Activated T-cell treated with anti-CD3 and anti-CD28 coated beads for 1 hour (primary cell): ENCODE data around the gene CADPS2.

Source experiments
- DNase-seq: peaks from one replicate; pipeline ENCODE4 v3.0.0-alpha.2; 2020; ENCODE audit warnings: low read depth

Gene CADPS2

DNA sequence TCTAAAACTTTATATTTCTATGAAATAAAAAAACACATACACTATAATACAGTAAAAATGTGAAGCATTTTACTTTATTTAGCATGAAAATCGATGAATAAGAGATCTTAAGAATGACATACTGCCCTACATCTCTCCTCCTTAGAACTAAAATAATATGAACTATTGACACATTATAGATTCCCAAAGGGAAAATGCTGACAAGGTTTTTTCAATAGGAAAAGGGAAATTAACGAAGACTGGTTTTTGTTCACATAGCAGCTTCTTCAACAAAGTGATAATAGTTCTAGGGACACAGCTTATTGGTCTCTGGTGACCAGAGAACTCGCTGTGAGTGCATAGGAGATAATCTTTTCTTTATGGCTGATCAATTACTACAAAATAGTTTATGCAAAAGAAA is 523.8 kb downstream of the CADPS2 start:
- DNase-seq, result no peak

DNA sequence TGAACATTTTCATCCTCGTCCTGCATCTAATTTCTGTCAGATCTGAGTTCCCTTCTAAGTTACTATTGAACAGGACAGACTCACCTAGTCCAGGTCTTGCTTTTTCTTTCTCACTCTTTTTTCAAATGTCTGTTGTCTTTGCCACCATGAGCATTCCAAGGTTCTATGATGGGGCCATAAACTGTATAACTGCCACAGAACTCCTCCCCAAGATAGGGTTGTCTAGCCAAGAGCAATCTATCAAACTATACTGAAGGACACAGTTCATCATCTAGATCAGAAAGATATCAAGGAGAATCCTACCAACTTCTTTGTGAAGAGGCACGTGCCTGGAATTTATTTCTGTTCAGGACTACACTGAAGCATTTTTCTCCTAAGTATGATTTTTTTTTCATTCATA is 531.6 kb downstream of the CADPS2 start:
- DNase-seq, result no peak

DNA sequence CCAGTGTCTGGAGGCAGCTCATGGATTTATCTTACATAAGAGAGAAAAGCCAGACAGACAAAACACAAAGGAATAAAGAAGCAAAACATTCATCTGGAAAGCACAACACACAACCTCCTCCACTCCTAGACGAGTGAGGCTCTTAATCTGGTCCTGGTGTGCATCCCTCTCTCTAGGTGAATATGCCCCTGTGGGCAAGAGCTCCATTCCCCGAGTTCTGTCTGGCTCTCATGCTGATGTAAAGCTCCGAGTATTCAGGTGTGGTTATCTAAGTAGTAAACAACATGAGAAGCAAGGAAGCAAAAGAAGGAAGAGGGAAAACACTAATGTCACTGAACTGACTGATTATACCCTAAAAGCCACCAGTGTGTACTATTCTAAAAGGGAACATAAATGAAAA is 533.8 kb downstream of the CADPS2 start:
- DNase-seq, result no peak

DNA sequence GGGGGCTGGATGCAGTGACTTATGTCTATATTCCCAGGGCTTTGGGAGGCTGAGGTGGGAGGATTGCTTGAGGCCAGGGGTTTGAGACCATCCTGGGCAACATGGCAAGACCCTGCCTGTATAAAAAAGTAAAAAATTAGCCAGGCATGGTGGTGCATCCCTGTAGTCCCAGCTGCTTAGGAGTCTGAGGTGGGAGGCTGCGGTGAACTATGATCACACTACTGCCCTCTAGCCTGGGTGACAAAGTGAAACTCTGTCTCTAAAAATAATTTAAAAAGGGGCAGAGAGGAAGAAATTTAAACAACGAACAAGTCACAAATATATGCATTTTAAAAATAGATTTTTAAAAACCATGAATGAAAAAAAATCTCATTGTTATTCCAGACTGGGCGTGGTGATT is 535.6 kb downstream of the CADPS2 start:
- DNase-seq, result no peak

DNA sequence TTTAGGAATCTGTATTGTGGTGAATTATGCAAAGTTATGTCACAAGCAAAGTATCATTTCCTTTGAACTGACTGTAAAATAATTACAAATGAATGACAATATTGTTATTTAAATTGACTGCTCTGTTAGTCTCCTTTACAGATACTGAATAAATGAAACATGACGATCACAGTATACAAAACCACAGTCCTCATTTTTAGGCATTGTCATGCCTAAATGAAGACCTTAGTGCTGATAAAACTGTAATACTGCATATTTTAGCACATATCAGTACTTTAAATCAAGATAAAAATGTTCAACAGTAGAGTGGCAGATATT is 542.0 kb downstream of the CADPS2 start:
- DNase-seq, result no peak

DNA sequence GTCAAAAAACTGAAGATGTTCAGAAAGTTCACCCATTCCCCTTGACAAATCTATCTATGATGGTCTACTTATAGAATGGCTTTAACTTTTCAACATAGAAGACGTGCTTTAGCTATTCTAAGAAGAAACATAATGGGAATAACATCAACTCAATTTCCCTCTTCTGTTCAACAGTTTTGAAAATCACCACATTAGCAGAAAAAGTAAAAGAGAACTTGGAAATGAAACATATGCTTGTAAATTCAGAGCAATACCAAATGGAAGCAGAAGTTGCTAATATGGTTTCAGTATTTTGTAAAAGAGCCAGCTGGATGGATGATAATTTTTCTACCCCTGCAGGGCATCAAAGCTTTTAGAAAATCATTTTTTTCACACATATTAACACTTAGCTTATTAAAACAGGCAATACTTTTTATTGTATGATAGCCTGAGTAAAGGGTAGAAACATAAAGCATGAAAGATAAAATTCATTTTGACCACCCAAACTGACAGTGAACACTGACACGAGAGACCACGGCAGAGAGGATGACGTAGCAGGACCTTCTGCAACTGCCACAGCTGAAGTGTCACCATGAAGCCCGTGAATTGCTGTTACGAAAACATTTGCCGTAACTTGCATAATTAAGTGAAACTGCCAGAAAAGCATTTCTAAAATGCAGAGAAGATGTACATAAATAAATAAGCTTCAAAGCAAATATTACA is 542.5 kb downstream of the CADPS2 start:
- no peak for DNase-seq

- no peak for DNase-seq
These were observed 545.8 kb downstream of the CADPS2 start for GRCh38 chr7:122340427-122340826.

- DNase-seq, result no peak
These were observed 546.9 kb downstream of the CADPS2 start for GRCh38 chr7:122339145-122339904.

DNA sequence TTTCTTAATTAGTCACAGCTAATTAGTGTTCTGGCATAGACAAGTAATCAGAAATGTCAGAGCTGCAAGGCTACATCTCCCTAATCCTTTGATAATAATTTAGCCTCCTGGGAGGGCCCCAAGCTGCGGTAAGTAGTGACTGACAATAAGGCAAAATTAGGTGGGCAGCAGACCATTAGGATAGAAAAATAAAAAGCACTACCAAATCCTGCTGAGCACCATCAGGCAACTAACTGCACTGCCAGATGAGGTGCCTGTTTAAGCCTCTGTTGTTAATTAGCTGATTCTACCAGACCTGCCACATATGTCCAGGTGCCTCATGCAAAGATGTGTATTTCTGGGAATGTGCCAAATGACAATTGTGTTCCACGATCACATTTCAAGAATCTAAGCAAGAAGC is 549.2 kb downstream of the CADPS2 start:
- DNase-seq, result no peak

GRCh38 chr7:122329145-122329802 is 557.0 kb downstream of the CADPS2 start:
- no peak for DNase-seq

DNA sequence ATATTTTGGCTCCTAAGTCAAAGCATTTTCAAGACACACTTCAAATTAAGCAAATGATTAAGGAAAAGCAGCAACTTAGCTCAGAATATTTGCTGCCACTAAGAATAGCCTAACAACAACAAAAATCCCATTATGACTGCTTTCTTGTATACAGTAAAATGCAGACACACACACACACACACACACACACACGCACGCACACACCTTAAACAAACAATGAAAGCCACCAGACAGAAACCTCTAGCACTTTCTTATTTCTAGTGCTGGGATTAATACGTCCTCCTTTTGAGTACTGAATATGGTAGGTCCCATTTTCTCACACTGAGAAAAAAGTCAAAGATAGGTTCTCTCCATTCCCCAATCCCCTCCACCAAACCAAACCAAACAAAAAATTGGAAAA is 558.3 kb downstream of the CADPS2 start:
- no peak for DNase-seq

DNA sequence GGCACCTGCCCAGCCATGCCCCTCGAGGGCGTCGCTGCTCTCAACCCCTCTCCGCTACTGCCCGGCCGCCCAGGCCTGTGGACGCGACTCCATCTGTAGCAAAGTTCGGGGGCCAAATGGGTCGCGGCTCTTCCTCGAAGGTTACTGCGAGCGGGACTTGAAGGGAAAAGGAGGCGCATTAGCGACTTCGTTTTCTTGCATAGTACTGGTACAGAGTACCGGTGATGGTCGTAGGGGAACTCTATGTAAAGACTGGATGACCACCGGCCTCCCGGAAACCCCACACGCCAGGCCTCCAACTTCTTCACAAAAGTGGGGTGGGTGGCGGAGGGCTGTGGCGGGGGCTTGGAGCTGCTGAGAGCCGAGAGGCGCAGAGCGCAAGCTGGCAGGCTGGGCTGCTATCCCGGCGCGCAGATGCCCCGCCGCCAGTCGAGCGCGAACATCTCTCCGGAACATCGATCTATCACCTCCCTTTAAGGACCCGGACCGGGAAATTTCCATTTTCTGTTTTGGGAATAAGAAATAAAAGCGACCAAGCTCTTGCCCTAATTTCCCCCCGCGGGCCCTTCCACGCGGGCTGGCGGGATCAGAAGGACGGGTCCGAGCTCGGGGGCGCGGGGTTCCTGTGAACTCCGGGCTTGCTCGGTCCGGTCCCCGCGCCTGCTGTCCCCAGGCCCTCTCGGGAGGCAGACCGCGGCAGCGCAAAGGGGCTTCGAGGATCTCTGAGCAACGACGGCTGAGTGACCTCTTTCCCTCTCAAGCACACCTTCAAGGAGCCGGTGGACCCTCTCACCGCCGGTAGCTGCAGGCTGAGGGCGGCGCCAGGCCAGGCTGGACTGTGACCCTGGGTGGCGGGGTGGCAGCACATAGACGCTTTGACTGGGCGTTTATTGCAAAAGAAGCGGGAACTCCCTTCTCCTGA is 569.5 kb downstream of the CADPS2 start:
- no peak for DNase-seq

DNA sequence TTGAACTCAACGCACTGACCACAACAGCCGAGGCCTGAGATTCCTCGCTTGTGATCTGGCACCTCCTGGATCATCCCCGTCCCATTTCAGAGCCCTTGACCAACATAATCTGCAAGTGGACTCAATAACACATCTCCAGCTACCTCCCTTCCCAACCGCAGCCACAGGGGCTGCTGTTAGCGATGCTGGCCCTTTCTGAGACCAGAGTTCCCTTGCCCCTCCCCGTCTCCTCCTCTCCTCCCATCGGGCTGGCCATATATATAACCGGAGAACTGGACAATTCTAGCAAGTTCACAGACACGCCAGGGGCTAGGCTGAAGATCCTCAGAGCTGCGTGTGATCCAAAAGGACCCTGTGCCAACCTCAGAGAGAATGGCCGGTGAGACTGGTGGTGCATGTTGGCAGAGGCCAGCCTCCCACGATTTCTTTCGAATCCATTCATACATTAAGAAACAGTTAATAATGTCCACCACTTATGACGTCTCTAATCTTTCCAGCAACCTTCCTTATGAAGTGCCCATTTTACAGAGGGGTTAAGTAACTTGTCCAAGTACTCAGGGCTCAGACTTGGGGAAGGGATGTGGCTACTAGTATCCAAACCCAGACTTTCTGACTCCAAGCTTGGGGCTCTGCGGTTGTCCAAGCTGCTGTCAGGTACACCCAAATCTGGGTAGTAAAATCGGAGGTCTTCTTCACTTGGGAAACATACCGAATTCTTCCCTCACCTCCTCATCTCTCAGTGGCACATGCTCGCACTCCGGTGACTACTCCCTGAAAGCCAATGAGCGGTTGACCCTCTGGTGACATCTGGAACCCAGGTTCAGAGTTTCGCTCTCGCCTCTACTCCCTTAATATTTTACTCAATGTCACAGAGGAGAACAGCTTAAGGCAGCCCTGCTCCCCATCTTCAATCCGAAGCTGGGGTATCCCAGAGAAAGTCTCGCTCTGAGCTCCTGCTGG is 570.5 kb downstream of the CADPS2 start:
- DNase-seq, result no peak

DNA sequence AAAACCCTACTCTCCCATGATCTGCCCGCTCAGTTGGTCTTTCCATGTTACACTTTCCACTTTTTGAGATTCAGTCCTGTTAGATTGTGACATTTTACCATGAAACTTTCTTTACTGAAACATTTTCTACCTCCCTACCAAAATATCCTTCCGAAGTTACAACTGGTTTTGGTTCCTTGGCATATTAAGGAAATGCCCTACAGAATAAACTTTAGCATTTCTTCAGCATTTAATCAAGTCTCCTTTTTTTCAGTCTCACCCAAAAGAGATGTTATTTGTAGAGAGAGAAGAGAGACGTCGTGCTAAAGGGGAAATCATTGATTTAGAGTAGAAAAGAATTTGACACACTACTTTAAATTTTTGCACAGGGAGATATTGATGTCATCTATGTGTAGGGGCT is 572.0 kb downstream of the CADPS2 start:
- DNase-seq, result no peak

DNA sequence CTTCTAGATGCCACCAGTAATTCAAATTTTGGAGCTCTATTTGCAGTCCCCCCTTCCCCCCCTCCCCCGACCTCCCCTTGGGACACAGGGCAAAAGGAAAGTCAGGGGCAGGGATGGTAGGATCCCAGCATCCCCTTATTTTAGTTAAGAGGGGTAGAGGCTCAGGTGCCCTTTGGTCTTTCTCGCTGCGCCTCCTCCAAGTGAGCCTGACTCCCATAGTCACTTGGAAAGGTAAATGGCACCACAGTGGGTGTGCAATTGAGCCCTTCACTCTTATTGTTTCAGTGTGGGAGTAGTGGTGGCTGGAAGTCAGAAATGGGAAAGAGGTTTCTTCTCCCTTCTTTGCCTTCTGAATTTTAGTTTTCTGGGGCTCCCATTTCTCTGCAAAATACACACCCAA is 573.5 kb downstream of the CADPS2 start:
- DNase-seq, result no peak

DNA sequence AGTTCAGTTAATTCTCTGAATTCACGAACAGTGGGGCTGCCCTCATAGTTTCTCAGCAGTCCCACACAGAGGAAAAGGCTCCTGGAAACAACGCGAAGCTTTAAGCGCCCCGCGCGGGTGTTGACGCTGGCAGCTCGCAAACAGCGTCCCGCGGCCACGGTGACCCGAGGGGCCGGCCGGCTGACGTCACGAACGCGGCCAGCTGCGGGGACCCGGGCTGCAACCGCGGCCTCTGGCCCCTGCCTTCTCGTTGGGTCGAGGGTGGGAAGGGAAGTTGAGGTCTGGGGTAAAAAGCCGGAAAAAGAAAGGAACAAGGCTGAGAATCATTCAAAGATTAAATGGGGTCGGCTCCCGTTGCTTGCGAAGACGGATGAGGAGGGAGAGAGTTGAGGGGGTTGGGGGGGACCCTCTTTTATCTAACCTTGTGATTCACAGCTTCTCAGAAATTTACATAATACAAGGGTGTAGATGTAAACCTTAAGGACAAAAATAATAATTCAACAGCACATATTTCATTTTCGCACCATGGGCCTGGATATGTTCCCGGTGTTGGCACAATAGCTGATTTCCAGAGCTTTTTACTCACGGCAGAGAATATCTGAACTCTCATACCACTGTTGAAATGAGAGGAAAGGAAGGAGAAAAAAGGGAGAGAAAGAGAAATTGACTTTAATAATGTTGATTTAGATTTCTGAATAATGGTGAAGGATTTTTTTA is 574.4 kb downstream of the CADPS2 start:
- no peak for DNase-seq

- no peak for DNase-seq
These were observed 575.1 kb downstream of the CADPS2 start for GRCh38 chr7:122311050-122311700.

DNA sequence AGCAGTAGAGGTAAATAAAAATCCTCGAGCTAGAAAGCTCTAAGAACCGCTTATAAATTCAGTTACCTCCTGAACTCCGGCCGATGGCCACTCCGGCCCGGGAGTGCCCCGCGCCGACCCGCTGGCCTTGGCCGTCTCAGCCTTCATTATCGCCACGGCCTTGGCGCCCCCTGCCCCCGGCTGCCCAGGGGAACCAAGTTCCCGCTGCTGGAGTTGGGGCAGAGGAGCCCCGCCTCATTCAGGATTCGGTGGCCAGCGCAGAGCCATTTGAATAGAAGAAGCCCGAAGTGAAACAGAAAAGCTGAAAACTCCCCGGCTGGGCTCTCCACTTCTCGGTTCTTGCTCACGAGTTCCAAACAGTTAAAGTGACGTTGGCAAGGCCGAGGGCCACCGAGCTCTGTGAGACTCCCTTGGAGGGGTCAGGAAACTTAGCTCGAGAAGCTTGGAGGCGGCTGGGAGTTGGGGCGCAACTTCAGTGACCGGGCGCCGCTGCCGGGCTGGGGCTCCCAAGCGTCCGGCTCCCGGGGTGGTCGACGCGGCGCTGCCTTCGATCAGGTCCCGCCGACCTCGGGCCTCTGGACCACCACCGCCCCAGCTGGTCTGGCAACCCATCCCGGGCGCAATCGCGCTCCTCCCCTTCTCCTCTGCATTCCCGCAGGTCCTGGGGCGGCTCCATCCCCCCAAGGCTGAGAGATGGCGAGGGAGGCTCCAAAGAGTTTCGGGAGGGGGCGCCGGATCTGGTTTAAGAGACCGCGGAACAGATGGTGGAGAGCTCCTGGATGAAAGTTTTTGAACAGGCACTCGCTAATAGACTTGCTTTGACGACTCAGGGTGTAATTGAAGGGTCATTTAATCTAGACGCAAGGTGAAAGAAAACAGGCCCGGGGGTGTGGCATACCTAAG is 575.9 kb downstream of the CADPS2 start:
- no peak for DNase-seq

- DNase-seq, result no peak
These were observed 576.8 kb downstream of the CADPS2 start for GRCh38 chr7:122309421-122309820.
